GM18517 (cell line): ENCODE measurements around the gene TINAGL1.

ENCODE experiments used
- ATAC-seq: cut with Tn5 transposase; IDR thresholded peaks from one replicate; pipeline ENCODE4 v1.9.1; 2021; ENCODE audit warnings: mild to moderate bottlenecking, moderate library complexity; ENCODE audit not compliant: unreplicated experiment

The TINAGL1 gene

GRCh38 chr1:31626223-31627207, 50.2 kb downstream of the TINAGL1 start:
- no peak for ATAC-seq

- ATAC-seq = no peak
Measured at GRCh38 chr1:31627301-31627929, 51.1 kb downstream of the TINAGL1 start.

- no peak for ATAC-seq
Measured at GRCh38 chr1:31627930-31628559, 51.7 kb downstream of the TINAGL1 start.

- ATAC-seq = no peak
Measured at GRCh38 chr1:31628931-31629556, 52.7 kb downstream of the TINAGL1 start.

- no peak for ATAC-seq
Measured at GRCh38 chr1:31632649-31633048, 56.3 kb downstream of the TINAGL1 start.

- no peak for ATAC-seq
Measured at GRCh38 chr1:31633117-31633516, 56.8 kb downstream of the TINAGL1 start.
